Right ventricle myocardium inferior (tissue), 1 donor: Measurements from ENCODE around the gene UGT1A10. TPM values are rescaled to one million over a fixed set of nuclear protein-coding genes. Genes with fewer than 3 reads are reported as not detected.
"Not testable (repeated sequence)": the region's sequence is repeated elsewhere in the genome, so short reads cannot be mapped to it uniquely, and the experiment has no call there.

Source experiments
- ATAC-seq: fragments of 200-7000 bp; cut with Tn5 transposase; one replicate; pipeline ENCODE4 v1.9.1; 2020; ENCODE audit warnings: mild to moderate bottlenecking, moderate library complexity
- DNase-seq: peaks from one replicate; pipeline ENCODE4 v3.0.0; 2021; ENCODE audit errors: missing footprints
- intact Hi-C: fragments of 100-400 bp; cut with DNase I; formaldehyde crosslinking; loops from one replicate; pipeline ENCODE4 v1.11.0; 2022
- total RNA-seq: library from RNA; stranded (reverse); fragmentation: NEBNext Ultra II Directional; extraction: Animal tissue kit (Norgen Biotek cat#: 25700); gene quantifications from one replicate; pipeline ENCODE4 v1.2.1, GENCODE V29; 2021
- donor health status: DM: no; HTN: yes; CAD: no; lungs with severe emphysema.

UGT1A10 gene
- total RNA-seq, 1 donor from 2014 or later = not detected

DNA sequence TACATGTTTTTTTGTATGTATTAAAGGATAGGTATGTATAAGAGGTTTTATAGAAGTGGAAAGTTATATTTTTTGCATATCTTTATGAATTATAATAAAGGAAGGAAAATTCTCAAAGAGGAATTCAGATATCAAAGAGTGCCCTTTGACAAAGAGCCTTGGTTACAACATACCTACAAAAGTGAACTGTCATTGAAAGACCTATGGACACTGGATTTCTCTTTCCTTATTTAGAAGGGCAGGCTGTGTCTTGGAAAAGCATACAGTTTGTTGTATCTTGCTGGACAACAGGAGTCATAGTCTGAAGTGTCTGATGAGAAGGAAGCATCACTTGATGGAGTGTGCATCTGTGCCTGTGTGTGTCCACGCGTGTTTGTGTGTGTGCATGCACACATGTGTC, 15.2 kb downstream of the UGT1A10 start:
- ATAC-seq (no peak), DNase-seq (no peak)
- intact Hi-C loops = no loop called here

DNA sequence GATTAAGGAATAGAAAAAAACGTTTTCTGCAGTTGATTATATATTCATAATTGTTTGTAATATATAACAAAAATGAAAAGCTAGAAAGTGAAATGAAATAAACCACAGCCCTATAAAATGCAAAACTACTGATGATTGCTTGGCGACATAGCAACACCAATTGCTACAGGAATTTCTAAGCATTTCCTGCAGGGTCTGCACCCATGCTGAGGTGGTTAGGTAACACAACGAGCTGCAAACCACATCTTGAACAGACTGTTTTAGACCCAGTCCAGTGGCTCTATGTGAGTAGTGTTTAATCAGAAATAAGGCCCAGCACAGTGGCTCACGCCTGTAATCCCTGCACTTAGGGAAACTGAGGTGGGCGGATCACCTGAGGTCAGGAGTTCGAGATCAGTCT, 18.3 kb downstream of the UGT1A10 start:
- DNase-seq (no peak), ATAC-seq (no peak)
- intact Hi-C loops = no loop called here

DNA sequence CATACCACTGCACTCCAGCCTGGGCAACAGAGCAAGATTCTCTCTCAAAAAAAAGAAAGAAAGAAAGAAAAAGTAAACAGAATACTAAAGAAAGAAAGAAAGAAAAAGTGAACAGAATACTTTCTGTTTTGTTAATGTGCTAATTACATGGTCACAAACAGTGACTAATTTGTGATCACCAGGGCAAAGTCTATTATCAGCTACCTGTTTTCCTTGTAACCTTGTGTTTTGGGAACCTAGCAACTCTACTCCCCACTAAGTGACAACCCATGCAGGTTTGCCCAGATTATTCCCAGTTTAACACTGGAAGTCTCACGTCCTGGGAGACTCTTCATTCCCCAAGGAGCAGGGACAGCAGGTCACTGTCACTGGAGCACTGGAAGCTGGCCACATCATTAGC, 18.8 kb downstream of the UGT1A10 start:
- ATAC-seq = no peak
- intact Hi-C loops = no loop called here

DNA sequence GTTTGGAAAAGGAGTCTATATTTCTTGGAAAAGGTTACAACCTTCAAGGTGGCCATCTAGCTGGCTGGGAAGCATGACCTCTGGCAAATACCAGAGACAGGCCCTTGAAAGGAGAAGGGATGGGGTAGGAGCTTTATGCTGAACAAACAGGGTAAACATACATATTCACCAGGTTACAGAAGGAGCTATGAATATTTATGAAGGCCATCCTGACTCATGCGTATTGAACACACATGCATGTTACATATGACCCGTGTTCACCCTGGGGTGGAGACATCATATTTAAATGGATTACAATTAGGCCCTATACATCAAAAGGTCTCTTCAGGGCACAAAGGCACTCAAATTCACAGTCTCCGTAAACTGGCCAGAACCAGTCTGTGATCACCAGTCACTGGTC, 19.7 kb downstream of the UGT1A10 start:
- ATAC-seq, DNase-seq: not testable (repeated sequence)

More for the DNA sequence above, 18.8 kb downstream of the UGT1A10 start:
- DNase-seq = no peak

DNA sequence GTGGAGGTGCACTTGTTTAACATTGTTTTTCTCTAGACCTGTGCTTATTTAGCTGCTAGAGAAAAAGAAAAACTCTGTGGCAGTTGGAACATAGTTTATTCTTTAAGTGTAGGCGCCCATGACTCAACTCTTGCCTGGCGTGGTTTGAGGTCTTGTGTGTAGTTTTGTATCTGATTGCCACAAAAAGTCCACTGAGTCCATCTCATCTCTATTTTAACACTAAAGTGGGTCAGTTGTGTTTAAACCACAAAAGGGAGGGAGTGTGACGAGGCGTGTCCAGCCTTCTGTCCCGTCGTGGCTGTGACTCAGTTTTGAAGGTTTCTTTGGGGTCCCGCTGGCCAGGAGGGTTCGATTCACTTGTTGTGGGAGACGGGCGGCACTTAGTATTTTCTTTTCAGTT, 20.2 kb downstream of the UGT1A10 start:
- ATAC-seq (no peak), DNase-seq (no peak)
- intact Hi-C loops = no loop called here

More for the DNA sequence above, 19.7 kb downstream of the UGT1A10 start:
- intact Hi-C loops = not testable (repeated sequence)

DNA sequence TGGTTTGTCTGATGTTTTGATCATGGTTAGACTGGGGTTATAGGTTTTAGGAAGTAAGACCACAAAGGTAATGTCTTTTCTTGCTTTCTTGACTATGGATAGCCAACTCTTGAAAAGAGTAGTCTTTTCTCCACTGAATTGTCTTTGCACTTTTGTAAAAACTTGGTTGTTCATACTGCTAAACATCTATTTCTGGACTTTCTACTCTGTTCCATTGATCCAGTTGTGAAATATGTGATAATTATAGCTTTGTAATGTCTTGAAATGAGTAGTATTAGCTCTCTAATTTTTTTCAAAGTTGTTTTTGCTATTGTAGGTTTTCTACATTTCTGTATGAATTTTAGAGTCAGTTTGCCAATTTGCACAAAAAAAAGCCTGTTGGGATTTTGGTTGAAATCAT, 22.4 kb downstream of the UGT1A10 start:
- DNase-seq = no peak
- ATAC-seq = no peak
- intact Hi-C loops = no loop called here

DNA sequence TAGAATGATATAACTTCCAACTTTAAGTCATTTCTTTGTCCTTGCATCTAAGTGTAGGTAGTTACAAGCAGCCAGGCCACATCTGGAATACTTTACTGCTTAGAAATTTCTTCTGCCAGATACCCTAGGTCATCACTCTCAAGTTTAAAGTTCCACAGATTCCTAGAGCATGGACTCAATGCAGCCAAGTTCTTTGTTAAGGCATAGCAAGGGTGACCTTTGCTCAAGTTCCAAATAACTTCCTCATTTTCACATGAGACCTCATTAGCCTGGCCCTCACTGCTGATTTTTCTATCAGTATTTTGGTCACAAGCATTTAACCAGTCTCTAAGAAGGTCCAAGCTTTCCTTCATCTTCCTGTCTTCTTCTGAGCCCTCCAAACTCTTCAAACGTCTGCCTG, 27.7 kb downstream of the UGT1A10 start:
- DNase-seq (no peak), ATAC-seq (no peak)
- intact Hi-C loops = no loop called here

DNA sequence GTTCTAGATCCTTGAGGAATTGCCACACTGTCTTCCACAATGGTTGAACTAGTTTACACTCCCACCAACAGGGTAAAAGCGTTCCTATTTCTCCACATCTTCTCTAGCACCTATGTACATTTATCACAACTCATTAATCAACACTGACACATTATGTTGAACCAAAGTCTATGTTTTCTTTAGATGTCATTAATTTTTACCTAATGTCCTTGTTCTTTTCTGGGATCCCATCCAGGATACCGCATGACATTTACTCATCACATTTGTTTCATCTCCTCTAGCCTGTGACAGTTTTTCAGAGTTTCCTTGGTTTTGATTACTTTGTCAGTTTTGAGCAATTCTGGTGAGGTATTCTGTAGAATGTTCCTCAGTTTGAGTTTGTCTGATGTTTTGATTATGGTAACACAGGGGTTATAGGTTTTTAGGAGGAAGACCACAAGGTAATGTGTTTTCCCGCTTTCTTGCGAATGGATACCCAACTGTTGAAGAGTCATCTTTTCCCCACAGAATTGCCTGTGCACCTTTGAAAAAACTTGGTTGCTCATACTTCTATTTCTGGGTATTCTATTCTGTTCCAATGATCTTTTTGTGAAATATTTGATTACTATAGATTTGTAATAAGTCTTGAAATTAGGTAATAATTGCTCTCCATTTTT, 32.5 kb downstream of the UGT1A10 start:
- intact Hi-C loops = no loop called here
- no peak for ATAC-seq
- no peak for DNase-seq

DNA sequence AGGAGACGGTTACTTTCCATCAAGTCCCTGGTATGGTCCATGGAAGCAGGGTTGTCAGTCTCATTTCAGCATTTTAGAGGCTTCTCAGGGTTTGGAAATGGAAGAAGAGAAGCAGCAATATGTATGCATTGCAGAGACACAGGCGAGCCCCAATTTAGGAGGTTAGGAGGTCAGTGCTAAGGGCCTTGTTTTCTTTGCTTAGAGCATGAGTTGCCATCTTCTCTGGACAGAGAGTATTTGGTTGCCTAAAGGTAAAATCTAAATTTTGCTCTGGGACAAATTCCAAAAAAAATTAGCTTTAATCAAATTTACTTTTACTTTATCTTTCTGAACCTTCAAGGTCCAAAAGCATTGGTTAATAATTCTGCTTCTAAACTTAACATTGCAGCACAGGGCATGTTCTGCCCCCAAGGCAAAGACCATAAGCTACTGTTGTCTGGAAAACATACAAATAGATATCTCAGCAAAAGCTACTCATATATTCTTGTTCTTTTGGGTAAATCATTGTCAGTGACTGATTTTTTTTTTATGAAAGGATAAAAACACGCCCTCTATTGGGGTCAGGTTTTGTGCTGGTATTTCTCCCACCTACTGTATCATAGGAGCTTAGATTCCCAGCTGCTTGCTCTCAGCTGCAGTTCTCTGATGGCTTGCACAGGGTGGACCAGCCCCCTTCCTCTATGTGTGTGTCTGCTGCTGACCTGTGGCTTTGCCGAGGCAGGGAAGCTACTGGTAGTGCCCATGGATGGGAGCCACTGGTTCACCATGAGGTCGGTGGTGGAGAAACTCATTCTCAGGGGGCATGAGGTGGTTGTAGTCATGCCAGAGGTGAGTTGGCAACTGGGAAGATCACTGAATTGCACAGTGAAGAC, 35.3 kb downstream of the UGT1A10 start, which contains the start of gene UGT1A9:
TSS of gene UGT1A9 (plus strand) at position 609 of the 872 bp plus-strand sequence. CDS start at position 646, 37 bp downstream.
- intact Hi-C loops = no loop called here
- ATAC-seq = no peak

DNA sequence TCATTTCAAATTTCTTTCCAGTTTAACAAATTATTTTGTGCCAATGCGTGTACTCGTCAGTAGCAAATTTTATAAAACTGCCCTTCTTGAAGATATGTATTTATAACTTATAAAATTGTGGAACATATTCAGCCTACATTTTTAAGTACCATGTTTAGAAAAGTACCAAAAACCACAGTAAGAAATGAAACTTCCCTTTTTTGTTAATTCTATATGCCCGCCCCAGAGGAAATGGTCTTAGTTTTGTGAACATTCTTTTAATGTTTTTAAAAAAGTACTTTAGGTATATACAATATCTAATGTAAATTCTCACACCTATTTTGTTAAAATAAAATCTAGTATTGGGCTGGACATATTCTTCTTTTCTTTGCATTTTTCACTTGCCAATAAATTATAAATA, 36.6 kb downstream of the UGT1A10 start:
- ATAC-seq = no peak
- intact Hi-C loops = no loop called here
- no peak for DNase-seq

More for the DNA sequence above, 35.3 kb downstream of the UGT1A10 start, which contains the start of gene UGT1A9:
- DNase-seq = no peak

DNA sequence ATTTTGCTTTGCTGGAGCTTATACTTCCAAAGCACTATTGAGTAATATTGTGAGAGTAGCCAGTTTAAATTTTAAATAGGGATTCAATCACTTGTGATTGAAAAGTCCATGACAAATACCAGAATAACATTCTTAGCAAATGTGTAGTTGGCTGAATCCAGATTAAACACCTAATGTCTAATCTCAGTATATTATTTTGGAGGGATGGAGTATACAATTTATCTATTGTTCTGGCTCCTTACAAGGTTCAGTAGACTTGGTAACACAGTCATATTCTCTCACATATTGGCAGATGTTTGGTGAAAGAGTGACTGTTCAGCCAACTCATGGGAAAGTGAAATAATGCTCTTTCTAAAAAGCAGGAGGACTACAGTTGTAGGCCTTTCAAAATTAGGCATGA, 37.6 kb downstream of the UGT1A10 start:
- intact Hi-C loops = no loop called here
- ATAC-seq = no peak

DNA sequence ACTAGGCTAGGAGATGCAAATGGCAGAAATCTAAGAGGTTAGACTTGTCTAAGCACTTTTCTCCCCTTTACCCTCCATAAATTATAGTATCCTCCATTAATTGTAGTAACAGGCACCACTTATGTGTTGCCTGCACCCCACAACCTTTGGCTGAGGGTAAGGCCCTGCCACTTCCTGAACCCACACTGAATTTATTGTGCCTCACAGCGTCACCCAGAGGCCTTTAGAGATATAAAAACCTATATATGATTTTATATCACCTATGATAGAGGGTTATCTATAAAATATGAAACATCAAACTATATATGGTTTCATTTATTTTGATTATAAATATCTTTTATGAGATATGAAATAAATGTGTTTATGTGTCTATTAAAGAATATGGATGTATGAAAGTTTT, 38.1 kb downstream of the UGT1A10 start:
- no peak for ATAC-seq
- DNase-seq = no peak
- intact Hi-C loops = no loop called here

More for the DNA sequence above, 37.6 kb downstream of the UGT1A10 start:
- no peak for DNase-seq

DNA sequence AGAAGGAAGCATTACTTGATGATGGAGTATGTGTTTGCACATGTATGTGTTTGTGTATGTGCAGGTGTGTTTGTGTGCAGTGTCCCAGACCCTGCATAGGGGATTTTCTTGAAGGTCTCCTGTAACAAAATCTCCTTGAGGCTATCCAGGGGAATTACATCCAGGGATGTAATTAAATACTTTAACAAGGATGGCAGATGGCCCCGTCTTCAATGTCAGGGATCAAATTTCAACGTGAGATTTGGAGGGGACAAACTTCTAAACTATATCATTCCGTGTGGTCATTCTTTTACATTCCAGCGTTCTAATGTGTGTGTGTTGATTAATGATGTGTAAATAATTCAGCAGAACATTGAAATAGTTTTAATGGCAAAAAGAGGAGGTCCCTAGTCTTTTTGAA, 38.7 kb downstream of the UGT1A10 start:
- intact Hi-C loops = no loop called here
- no peak for ATAC-seq
- DNase-seq = no peak

DNA sequence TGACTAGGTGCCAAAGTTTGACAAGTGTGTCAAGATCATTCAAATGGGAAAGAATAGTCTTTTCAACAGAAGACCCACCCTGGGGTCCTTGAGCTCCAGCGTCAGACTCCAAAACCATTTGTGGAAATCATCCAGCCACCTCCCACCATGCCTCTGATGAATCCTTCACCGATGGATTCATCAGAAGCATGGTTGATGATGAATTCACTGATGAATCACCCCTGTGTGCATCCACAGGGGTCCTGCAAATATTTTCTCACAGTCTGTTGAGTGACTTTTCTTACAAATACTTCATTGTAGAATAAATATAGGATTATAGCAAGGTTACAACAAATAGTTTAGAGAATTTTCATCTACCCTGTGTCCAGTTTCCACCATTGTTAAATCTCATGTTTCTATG, 39.8 kb downstream of the UGT1A10 start:
- DNase-seq (no peak), ATAC-seq (no peak)
- intact Hi-C loops = no loop called here

DNA sequence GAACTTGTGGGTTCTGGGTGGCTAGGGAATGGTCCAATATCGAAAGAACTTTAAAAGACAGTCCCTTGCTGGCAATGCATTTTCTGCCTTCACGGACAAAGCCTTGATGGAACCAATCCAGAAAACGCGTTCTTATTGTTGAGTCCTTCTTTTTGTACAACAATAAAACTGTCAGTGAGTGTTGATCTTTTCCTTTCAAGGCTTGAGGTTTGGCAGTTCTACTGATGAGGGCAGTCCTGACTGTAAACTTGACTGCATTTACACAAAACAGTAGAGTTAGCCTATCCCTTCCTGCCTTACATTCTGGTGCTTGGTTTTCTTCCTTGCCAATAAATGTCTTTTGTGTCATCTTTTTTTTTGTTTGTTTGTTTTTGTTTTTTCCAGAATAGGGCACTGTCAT, 42.9 kb downstream of the UGT1A10 start:
- intact Hi-C loops = no loop called here
- ATAC-seq (no peak), DNase-seq (no peak)

DNA sequence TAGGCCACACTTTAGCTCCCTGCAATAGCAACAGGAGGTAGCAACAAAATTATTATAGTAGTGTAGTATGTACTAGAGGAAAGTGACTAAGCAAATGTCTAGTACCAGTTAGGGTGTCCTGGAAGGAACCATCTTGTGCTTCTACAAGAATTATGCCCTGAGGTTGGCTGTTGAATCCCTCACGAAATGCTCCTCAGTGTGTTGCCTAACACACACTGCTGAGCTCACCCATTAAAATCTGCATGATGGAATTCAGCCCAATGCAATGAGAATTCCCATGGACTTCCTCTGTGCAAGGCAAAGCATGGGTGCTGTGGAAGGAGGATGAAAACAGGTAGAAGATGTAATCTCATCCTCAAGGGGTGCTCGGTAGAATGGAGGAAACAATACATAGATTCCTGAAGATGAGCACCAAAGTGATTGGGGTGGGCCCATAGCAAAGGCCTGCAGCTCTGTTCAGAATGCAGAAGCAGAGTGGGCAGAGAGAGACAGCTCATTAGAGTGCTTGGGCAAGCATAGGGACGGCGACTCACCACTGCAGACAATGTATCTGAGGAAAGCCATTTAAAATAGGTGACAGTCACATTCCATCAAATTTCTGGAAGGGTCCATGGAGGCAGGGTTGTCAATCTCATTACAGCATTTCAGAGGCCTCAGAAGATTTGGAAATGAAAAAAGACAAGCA, 44.3 kb downstream of the UGT1A10 start:
- peak; percentile 31 for DNase-seq
- intact Hi-C loops = no loop called here
- no peak for ATAC-seq

DNA sequence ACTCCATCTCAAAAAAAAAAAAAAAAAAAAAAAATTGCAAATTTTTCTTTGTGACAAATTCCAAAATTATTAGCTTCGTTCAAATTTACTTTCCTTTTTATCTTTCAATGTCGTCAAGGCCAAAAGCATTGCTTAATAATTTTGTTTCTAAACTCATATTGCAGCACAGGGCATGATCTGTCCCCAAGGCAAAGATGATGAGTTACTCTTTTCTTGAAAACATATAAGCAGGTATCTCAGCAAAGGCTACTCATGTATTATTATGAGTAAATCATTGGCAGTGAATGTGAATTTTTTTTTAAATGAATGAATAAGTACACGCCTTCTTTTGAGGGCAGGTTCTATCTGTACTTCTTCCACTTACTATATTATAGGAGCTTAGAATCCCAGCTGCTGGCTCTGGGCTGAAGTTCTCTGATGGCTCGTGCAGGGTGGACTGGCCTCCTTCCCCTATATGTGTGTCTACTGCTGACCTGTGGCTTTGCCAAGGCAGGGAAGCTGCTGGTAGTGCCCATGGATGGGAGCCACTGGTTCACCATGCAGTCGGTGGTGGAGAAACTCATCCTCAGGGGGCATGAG, 45.4 kb downstream of the UGT1A10 start, which contains the start of gene UGT1A7:
TSS of gene UGT1A7 (plus strand) at position 381 of the 579 bp plus-strand sequence. CDS start at position 418, 37 bp downstream.
- no peak for ATAC-seq
- intact Hi-C loops = no loop called here
- DNase-seq = no peak

DNA sequence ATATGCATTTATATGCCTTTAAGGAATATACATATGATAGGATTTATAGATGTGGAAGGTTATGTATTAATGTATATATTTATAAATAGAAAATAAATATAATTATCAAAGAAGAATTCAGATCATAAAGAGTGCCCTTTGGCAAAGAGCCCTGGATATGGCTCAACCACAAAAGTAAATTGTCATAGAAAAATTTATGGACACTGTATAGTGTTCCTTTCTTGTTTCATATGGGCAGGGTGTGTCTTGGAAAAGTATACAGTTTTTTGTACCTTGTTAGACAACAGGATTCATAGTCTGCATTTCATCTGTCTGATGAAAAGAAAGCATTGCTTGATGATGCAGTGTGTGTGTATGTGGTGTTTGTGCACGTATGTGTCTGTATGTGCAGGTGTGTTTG, 48.4 kb downstream of the UGT1A10 start:
- ATAC-seq (no peak), DNase-seq (no peak)
- intact Hi-C loops = no loop called here

DNA sequence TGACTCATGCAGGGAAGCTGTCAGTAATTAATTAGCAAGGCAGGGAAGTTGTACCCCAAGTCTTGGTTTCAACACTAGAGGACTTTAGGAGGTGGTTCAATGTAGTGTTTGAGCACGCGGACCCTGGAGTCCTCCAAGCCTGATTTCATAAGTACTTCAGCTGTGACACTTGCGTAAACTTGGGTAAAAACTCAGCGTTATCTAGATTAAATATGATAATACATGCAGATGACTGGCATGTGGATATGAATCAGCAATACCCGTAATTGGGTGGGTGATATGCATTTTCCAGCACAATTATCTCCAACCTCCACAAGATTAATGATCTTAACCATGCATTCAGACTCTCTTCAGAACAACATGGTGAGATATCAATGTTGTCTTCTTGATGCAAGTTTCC, 50.7 kb downstream of the UGT1A10 start:
- intact Hi-C loops = no loop called here
- ATAC-seq (no peak), DNase-seq (no peak)
